Thoracic aorta (tissue), 2 donors: Measurements from ENCODE around the gene LEO1. TPM values are rescaled to one million over a fixed set of nuclear protein-coding genes. Genes with fewer than 3 reads are reported as not detected.
A peak's percentile ranks its signal among the peaks of the same experiment; 100 is the strongest.

Experiments
- ATAC-seq: fragments of 150-250 bp; one replicate; pipeline ENCODE4 v1.8.0; 2017; ENCODE audit warnings: low read depth; ENCODE audit not compliant: insufficient number of reproducible peaks, low FRiP score
- DNase-seq: peaks from one replicate; pipeline ENCODE4 v3.0.0-alpha.2; 2020; ENCODE audit warnings: low spot score
- H3K27ac ChIP-seq, 2 donors: fragments of 200-600 bp; sonication (generic); 1 replicate in 1 of 2; 2 replicates in 1 of 2; pipeline ENCODE4 v1.5.1; 2016; ENCODE audit warnings: mild to moderate bottlenecking in 2 of 2, moderate library complexity in 2 of 2
- H3K27me3 ChIP-seq: fragments of 200-600 bp; sonication (generic); replicated peaks from 2 replicates; pipeline ENCODE4 v1.6.0; 2016; ENCODE audit warnings: mild to moderate bottlenecking; ENCODE audit not compliant: insufficient read depth
- H3K36me3 ChIP-seq: fragments of 200-600 bp; sonication (generic); one replicate; pipeline ENCODE4 v1.5.1; 2016
- H3K4me1 ChIP-seq, 2 donors: fragments of 200-600 bp; sonication (generic); 1 replicate in 1 of 2; 2 replicates in 1 of 2; pipeline versions ENCODE4 v1.5.1 to v1.6.0; 2016; ENCODE audit warnings: low read depth in 2 of 2, mild to moderate bottlenecking in 1 of 2; ENCODE audit not compliant: control insufficient read depth in 1 of 2
- H3K4me3 ChIP-seq: fragments of 200-600 bp; sonication (generic); 2 replicates; pipeline ENCODE4 v1.5.1; 2016; ENCODE audit warnings: mild to moderate bottlenecking
- H3K9me3 ChIP-seq: fragments of 200-600 bp; sonication (generic); 2 replicates; pipeline ENCODE4 v1.5.1; 2016
- total RNA-seq, 2 donors: library from RNA; depleted of rRNA; stranded (reverse); fragments of >200 nt; gene quantifications; one replicate each; pipeline versions ENCODE4 v1.1.0 to v1.2.3, GENCODE V29; 2016
- TF ChIP-seq, protein P1 (sequence below): fragments of 200-600 bp; sonication (generic); IDR thresholded peaks from one replicate; pipeline ENCODE4 v1.5.1; 2019; ENCODE audit warnings: antibody characterized with exemption

The LEO1 gene
- total RNA-seq, 2 donors from 2014 or later: 10.8 to 12.7 TPM

DNA sequence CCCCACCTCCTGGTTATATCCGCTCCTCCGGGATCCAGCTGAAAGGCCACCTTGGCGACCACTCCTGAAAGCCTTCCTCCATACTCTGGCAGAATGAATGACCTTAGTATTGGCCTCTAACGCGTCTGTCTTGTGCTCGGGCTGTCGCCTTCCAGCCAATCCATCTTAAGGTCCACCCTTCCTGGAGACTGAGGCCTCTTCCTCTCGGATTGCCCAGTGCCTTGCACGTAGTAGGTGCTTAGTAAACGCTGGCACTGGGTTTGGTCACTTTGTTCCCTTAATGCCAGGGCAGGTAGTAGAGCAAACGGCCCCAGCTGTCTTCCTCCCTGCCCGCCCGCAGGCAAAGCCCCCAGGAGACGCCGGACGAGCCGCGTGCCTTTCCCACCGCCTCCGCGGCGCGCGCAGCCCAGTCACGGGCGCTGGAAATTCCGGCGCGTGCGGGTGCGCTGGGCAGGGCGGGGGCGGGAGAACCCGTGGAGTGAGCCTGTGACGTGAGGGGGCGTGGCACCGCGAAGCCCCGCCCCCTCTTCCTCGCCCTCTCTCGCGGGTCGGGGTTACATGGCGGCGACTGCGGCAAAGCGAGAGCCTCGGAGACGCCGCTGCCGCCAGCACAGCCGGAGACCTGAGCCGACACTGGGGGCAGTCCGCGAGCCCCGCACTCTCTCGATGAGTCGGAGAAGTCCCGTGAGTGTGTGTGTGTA lies 47.3 kb upstream of the LEO1 start, which contains the start of gene MAPK6:
TSS of gene MAPK6 (plus strand) at position 527 of the 701 bp plus-strand sequence. CDS start 27,242 bp downstream, outside the sequence.
- TF ChIP-seq, protein P1, sequence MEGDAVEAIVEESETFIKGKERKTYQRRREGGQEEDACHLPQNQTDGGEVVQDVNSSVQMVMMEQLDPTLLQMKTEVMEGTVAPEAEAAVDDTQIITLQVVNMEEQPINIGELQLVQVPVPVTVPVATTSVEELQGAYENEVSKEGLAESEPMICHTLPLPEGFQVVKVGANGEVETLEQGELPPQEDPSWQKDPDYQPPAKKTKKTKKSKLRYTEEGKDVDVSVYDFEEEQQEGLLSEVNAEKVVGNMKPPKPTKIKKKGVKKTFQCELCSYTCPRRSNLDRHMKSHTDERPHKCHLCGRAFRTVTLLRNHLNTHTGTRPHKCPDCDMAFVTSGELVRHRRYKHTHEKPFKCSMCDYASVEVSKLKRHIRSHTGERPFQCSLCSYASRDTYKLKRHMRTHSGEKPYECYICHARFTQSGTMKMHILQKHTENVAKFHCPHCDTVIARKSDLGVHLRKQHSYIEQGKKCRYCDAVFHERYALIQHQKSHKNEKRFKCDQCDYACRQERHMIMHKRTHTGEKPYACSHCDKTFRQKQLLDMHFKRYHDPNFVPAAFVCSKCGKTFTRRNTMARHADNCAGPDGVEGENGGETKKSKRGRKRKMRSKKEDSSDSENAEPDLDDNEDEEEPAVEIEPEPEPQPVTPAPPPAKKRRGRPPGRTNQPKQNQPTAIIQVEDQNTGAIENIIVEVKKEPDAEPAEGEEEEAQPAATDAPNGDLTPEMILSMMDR: no peak
- Histone ChIP-seq H3K27me3 (no peaks in the 10 kb centered on the region), H3K9me3 (no peaks in the 10 kb centered on the region), H3K36me3 (no peaks in the 10 kb centered on the region), H3K4me1 (peaks cover 24 to 35% of the 10 kb centered on the region in 2 donors), H3K27ac (peak within 1 kb of the TSS; percentile 90 to 91), H3K4me3 (peak within 1 kb of the TSS; percentile 80)
- ATAC-seq (peak; percentile 96), DNase-seq (peak; percentile 80)

DNA sequence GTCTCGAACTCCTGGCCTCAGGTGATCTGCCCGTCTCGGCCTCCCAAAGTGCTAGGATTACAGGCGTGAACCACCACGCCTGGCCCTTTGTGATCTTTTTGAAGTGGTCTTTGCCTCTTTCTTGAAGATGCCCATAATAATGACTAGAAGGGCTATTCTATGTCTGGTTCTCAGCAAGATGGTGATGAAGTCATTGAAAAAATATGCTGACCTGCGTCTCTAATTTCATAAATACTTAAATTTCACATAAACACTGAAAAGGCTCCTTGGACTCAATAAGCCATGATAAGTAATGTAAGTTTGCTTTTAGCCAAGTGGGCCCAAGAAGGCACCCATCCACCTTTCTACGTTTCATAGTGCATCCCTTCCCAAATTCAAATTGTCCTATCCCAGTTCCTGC lies 46.7 kb upstream of the LEO1 start:
- Histone ChIP-seq H3K27ac (peak overlapping the region; percentile 90 to 91), H3K36me3 (no peaks in the 10 kb centered on the region), H3K4me1 (peaks cover 24 to 31% of the 10 kb centered on the region in 2 donors), H3K27me3 (no peaks in the 10 kb centered on the region), H3K9me3 (no peaks in the 10 kb centered on the region), H3K4me3 (peak overlapping the region; percentile 80)
- no peak for ATAC-seq
- TF ChIP-seq, protein P1: no peak
- DNase-seq: no peak

GRCh38 chr15:52016316-52016715 lies 44.7 kb upstream of the LEO1 start:
- no peak for ATAC-seq

DNA sequence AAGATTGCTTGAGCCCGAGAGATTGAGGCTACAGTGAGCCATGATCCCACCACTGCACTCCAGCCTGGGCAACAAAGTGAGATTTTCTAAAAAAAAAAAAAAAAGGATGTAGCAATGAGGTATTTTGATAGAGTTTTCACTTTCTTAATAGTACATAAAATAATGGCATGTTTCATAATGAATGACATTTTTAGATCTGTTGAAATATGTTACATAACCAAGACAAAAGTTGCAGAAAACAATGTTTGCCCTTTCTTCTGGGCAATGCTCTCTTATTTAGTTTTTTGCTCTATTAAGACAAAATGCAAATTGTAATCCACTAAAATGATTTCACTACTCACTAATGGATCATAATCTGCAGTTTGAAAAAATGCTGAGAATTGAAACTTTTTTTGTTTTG lies 43.0 kb upstream of the LEO1 start:
- TF ChIP-seq, protein P1: no peak
- no peak for ATAC-seq
- no peak for DNase-seq
- no peak overlapping the region for H3K27ac ChIP-seq
- no peaks in the 10 kb centered on the region for H3K9me3 ChIP-seq
- H3K4me3 ChIP-seq: no peak overlapping the region
- H3K36me3 ChIP-seq: no peaks in the 10 kb centered on the region
- H3K27me3 ChIP-seq: no peaks in the 10 kb centered on the region
- H3K4me1 ChIP-seq: peaks cover 4% of the 10 kb centered on the region in 2 donors

More at GRCh38 chr15:52016316-52016715, 44.7 kb upstream of the LEO1 start:
- no peaks in the 10 kb centered on the region for H3K27me3 ChIP-seq
- TF ChIP-seq, protein P1: no peak
- H3K4me3 ChIP-seq: no peak overlapping the region
- H3K27ac ChIP-seq: no peak overlapping the region
- no peak for DNase-seq
- no peaks in the 10 kb centered on the region for H3K9me3 ChIP-seq
- H3K4me1 ChIP-seq: peaks cover 10 to 14% of the 10 kb centered on the region in 2 donors
- H3K36me3 ChIP-seq: no peaks in the 10 kb centered on the region

- DNase-seq (no peak), ATAC-seq (no peak)
- no peaks in the 10 kb centered on the region for H3K4me1 ChIP-seq
- no peaks in the 10 kb centered on the region for H3K27me3 ChIP-seq
- H3K9me3 ChIP-seq: no peaks in the 10 kb centered on the region
- no peaks in the 10 kb centered on the region for H3K36me3 ChIP-seq
- TF ChIP-seq, protein P1: no peak
- no peak overlapping the region for H3K27ac ChIP-seq
- H3K4me3 ChIP-seq: no peak overlapping the region
These were observed 41.7 kb upstream of the LEO1 start for GRCh38 chr15:52013151-52013791.
